22Rv1 (cell line): Measurements from ENCODE around the gene SLC17A3.

Source experiments
- H3K27ac ChIP-seq: fragments of 450-650 bp; 2 replicates; pipeline ENCODE4 v1.5.1; 2017
- CTCF ChIP-seq: fragments of 450-650 bp; IDR thresholded peaks from 2 replicates; pipeline ENCODE4 v1.5.1; 2017; ENCODE audit warnings: mild to moderate bottlenecking
- ZFX ChIP-seq: fragments of 450-650 bp; IDR thresholded peaks from 2 replicates; pipeline ENCODE4 v1.6.1; 2017; ENCODE audit warnings: antibody characterized with exemption, borderline replicate concordance

The SLC17A3 gene

GRCh38 chr6:25913741-25914140 is 39.7 kb upstream of the SLC17A3 start:
- TF ChIP-seq ZFX (no peak), CTCF (no peak)
- no peak overlapping the region for H3K27ac ChIP-seq

- TF ChIP-seq ZFX (no peak), CTCF (no peak)
- no peak overlapping the region for H3K27ac ChIP-seq
Measured at GRCh38 chr6:25911351-25911750, 37.3 kb upstream of the SLC17A3 start.

GRCh38 chr6:25907475-25908014 is 33.5 kb upstream of the SLC17A3 start:
- no peak overlapping the region for H3K27ac ChIP-seq
- TF ChIP-seq CTCF = no peak

- TF ChIP-seq ZFX (no peak), CTCF (no peak)
- H3K27ac ChIP-seq = no peak overlapping the region
Measured at GRCh38 chr6:25903467-25904099, 29.5 kb upstream of the SLC17A3 start.

GRCh38 chr6:25902071-25902470 is 28.0 kb upstream of the SLC17A3 start:
- TF ChIP-seq CTCF (no peak), ZFX (no peak)
- no peak overlapping the region for H3K27ac ChIP-seq

- H3K27ac ChIP-seq = no peak overlapping the region
- no peak for TF ChIP-seq ZFX
- TF ChIP-seq CTCF = no peak
Measured at GRCh38 chr6:25900843-25901242, 26.8 kb upstream of the SLC17A3 start.

- TF ChIP-seq ZFX = no peak
- no peak for TF ChIP-seq CTCF
Measured at GRCh38 chr6:25899580-25900408, 25.8 kb upstream of the SLC17A3 start.

More at GRCh38 chr6:25899580-25900408, 25.8 kb upstream of the SLC17A3 start:
- H3K27ac ChIP-seq = no peak overlapping the region
